Ovary (tissue), 3 donors: Measurements from ENCODE around the gene ADGRB3.

ENCODE experiments used
- CTCF ChIP-seq, 3 donors: fragments of 450-650 bp in 2 of 3; fragments of 200-600 bp in 1 of 3; IDR thresholded peaks; one replicate each; pipeline versions ENCODE4 v1.5.1 to v1.8.0; 2016 to 2022; ENCODE audit warnings: antibody characterized with exemption in 3 of 3, mild to moderate bottlenecking in 1 of 3
- EP300 ChIP-seq: sonication (generic); formaldehyde crosslinking; IDR thresholded peaks from one replicate; pipeline ENCODE4 v1.6.1; 2017; ENCODE audit warnings: antibody characterized with exemption
- POLR2A ChIP-seq: fragments of 450-650 bp; IDR thresholded peaks from one replicate; pipeline ENCODE4 v1.6.1; 2017; ENCODE audit warnings: antibody characterized with exemption, mild to moderate bottlenecking, moderate library complexity
- donor health status: DM: no; HTN: no; CAD: no.

GRCh38 chr6:68919537-68919936 lies 284.5 kb downstream of the ADGRB3 start:
- TF ChIP-seq POLR2A (no peak), CTCF (IDR thresholded peaks at IDR 0.05) (no peak), EP300 (no peak)
